Erythroblast (primary cell): Measurements from ENCODE around the gene FNBP1.
"Not testable (repeated sequence)": the region's sequence is repeated elsewhere in the genome, so short reads cannot be mapped to it uniquely, and the experiment has no call there.

Experiments
- DNase-seq, 2 experiments: peaks; one replicate each; lab custom pipeline; 2025; lab: John Stamatoyannopoulos, UW
- GATA1 ChIP-seq: IDR thresholded peaks from 2 replicates; pipeline ENCODE4 v1.6.1; 2011; ENCODE audit warnings: low read depth, mild to moderate bottlenecking, control low read depth, low read length, moderate library complexity
- POLR2A ChIP-seq: IDR thresholded peaks from 2 replicates; pipeline ENCODE4 v1.6.1; 2011; ENCODE audit warnings: mild to moderate bottlenecking, low read length

Gene FNBP1

DNA sequence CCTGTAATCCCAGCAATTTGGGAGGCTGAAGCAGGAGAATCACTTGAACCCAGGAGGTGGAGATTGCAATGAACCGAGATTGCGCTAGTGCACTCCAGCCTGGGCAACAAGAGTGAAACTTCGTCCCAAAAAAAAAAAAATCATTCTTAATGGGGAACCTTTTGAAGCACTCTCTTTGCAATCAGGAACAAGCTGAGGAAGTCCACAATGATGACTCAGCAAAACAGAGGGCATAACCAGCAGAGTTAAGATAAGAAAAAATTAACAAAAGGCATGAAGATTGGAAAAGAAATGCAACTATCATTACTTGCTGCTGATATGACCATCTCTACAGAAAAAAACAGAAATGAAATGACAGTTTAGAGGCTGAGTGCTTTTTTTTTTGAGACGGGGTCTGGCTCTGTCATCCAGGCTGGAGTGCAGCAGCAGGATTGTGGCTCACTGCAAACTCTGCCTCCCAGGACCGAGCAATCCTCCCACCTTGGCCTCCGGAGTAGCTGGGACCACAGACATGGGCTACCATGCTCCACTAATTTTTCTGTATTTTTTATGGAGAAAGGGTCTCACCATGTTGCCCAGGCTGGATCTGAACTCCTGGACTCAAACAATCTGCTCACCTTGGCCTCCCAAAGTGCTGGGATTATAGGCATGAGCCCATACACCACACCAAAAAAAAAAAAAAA is 88.0 kb downstream of the FNBP1 start:
- TF ChIP-seq POLR2A (no peak), GATA1 (no peak)
- peak; percentile 73 to 80 for DNase-seq

DNA sequence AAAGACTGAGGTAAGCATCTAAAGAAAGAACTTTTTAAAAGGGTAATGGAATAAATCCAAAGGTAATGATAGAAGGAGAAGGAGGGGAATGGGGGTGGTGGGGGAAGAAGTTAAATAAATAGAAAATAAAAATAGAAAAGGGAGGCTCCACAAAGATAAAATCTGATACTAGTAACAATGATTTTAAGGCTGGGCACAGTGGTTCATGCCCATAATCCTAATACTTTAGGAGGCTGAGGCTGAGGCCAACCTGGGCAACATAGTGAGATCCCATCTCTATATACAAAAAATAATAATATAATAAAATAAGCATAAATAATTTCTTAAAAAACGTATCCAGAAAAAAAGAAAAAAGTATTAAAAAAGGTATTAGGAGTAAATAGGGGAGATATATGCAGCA is 89.3 kb downstream of the FNBP1 start:
- no peak for DNase-seq
- no peak for TF ChIP-seq POLR2A
- no peak for TF ChIP-seq GATA1

DNA sequence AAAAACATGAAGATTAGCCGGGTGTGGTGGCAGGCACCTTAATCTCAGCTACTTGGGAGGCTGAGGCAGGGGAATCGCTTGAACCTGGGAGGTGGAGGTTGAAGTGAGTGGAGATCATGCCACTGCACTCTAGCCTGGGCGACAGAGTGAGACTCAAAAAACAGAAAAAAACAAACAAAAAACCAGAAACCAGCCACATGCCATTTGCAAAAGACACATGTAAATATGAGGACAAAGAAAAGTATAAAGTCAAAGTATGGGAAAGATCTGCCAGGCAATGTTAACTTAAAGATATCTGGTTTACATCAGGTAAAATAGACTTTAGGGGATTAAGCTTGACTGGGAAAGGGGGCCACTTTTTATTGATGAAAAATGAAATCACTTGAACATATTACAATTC is 90.7 kb downstream of the FNBP1 start:
- DNase-seq, result no peak
- TF ChIP-seq GATA1 (no peak), POLR2A (no peak)

DNA sequence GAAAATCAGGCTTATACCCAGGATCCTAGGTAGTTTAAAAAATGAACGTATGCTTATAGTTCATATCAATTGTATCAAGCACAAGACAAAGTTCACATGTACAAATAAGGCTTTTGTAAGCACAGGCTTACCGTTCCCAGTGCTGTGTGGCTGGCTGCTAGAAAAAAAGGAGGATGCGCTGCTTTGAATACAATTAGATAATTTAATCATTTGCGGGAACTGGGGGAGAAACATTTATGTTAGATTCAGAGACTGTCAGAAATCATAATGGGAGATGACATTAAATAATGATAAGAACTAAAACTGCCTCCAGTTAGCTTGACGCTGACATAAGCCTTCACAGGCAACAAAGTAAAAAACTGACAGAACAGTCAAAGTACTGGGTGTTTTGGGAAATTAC is 93.2 kb downstream of the FNBP1 start:
- TF ChIP-seq GATA1 (no peak), POLR2A (no peak)
- no peak for DNase-seq

DNA sequence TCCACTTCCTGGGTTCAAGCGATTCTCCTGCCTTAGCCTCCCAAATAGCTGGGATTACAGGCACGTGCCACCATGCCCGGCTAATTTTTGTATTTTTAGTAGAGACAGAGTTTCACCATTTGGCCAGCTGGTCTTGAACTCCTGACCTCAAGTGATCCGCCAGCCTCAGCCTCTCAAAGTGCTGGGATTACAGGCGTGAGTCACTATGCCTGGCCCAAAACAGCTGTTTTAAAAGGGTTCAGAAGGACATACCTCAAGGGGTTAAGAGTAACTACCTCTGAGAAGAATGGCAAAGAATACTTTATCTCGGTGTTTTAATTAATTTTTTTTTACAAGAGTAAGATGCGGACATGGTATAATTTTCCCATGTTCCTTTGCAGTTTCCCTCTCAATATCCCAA is 94.4 kb downstream of the FNBP1 start:
- DNase-seq, result not testable (repeated sequence)

DNA sequence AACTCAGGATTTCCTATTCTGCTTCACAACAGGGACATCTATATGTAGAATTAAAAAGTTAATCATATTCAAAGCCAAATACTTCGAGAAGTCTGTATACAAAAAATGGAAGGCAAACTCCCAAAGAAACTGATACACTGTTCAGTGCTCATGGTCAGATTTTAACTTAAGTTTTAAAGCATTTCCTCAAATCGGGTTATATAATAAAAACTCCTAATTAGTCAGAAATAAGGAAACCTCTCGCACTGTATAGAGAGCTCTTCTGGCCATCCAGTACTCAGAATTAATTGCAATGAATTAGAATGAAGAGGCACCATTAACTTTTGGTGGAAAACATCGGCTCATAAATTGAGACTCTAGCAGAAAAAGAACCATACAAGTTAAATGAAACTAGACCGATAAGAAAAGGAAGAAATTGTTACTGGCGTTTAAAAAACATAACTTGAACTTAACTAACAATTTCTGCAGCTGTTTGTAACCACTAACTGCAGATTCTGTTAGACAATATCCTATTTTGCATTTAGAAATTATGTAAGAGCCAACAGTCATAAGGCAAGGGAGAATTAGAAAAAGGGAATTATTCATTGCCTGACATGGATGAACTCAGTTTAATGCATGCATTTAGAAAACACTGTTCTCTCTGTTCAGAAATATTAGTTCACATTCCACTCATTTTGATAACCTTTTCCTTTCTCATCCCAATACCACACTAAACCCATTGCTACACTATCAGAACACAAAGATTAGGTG is 96.6 kb downstream of the FNBP1 start:
- no peak for DNase-seq
- no peak for TF ChIP-seq POLR2A
- TF ChIP-seq GATA1, result no peak

DNA sequence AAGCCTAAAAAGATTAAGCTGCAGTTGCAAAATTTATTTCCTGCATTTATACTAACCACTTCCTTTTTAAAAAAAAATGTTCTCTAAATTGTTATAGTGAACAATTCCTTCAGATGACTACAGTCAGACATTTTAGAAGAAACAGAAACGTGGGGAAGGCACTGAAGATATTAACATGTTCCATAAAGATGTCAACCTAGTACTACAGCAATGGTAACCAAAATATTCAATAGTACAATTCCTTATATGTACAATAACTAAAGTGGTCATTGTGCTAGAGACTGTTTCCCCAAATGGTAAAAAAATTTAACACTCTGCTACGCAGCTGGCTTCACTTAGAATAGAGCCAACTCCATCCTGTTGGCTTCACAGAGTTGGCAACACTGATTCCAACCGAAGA is 97.7 kb downstream of the FNBP1 start:
- TF ChIP-seq GATA1 (no peak), POLR2A (no peak)
- no peak for DNase-seq

DNA sequence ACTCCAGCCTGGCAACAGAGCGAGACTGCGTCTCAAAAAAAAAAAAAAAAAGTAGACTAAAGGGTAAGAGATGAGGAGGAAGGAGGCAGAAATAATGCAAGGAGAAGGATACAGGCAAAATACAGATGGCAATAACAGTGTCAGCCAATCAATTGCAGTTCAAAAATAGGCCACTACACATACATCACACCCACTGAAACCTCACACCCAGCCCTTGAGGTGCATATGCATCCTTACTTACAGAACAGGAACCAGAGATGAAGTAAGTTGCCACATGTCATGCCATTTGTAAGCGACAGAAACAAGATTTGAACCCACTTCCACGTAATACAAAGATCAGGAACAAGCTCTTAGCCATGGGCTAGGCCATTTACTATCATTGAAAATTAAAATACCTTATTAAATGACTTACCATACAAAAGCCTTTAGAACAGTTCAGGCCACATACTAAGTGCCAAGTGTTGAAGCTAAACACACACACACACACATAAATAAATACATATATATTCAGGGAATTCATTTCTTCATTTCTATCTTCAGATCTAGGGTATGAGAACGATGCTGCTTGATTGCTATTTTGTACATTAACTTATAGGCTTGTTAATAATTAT is 98.4 kb downstream of the FNBP1 start:
- no peak for TF ChIP-seq GATA1
- no peak for TF ChIP-seq POLR2A
- no peak for DNase-seq

DNA sequence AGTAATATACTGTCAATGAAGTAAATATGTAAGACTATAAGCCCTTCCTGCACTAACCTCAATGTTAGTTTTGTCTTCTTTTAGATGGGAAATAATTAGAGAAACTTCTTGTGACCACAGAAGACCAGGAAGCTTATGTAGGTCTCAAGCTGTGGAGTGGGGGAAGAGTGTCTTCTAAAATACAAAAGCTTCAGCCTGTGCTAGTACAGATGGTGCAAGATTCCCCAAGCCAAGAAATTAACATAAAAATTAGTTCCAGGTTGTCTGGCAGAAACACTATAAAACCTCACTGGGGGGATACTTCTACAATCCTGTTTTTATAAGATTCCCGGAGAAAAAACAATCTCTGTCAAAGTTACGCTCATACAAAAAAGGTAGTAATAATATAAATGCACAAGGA is 103.6 kb downstream of the FNBP1 start:
- no peak for DNase-seq
- TF ChIP-seq GATA1 (no peak), POLR2A (no peak)

DNA sequence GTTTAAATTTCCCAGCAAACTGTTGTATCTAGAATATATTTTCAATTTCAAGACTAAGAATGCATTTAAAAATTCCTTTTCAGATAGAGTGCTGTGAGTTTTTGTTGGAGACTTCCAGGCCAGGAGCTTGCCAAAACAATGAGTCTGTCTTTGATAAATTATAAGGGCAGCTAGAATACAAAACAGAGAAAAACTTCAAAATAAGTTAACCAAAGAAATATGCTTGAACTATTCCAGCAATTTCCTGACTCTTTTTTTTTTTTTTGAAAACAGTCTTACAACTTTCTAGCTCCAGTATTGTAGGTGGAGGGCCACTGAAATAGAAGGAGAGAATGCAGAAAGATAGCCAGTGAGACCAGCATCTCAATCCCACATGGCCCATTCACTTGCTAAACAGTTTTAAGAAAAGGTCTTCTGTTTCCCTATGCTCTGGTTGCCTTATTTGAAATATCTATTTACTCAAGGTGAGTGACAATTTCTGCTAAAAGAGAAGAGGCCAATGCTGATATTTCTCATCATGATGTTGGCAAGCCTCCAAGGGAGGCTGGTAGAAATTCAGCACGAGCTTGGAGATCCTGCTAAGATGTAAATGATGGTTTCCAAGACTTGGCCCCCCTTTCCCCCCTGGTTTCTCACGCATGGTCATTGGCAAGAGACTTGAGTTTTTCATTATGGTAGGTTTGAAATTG is 104.6 kb downstream of the FNBP1 start:
- no peak for TF ChIP-seq GATA1
- TF ChIP-seq POLR2A, result no peak
- DNase-seq, result peak in 1 of 2 experiments; percentile 17

DNA sequence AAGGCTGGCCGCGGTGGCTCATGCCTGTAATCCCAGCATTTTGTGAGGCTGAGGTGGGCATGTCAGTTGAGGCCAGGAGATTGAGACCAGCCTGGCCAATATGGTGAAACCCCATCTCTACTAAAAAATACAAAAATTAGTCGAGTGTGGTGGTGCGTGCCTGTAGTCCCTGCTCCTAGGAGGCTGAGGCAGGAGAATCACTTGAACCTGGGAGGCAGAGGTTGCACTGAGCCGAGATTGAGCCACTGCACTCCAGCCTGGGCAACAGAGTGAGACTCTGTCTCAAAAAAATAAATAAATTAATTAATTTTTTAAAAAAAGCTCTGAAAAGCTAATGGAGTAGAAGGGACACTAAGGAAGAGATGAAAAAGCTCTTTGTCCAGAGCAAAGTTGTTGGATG is 105.1 kb downstream of the FNBP1 start:
- DNase-seq, result not testable (repeated sequence)

DNA sequence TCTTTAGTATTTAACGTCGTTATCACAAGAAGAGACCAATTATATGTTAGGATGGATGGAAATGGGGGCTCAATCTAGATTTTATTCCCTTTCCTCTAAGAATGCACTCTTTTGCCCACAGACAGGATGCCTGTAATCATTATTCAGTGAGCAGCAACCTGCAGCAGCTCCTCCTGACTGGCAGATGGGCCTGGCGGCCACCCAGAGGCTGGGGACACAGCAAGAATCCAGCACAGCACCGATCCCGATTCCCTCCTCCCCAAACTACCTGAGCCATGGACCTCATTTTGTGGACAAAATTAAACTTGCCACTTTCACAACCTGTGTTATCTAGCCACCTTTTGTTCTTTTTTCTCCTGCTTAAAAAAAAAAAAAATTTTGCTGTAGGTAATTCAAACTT is 106.8 kb downstream of the FNBP1 start:
- TF ChIP-seq POLR2A (no peak), GATA1 (no peak)

DNA sequence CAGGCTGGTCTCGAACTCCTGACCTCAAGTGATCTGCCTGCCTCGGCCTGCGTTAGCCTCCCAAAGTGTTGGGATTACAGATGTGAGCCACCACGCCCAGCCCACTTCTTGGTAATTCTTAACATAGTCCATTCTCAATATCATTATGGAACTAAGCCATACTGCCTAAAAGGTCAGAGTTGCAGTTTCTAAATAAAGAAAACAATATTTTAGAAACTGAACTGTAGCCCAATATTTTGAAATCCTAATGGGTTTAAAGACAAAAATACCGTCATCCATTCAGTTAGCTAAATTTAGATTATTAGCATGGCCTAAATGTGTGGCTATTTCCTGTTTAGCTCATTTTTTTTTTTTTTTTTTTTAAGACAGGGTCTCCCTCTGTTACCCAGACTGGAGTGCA is 108.2 kb downstream of the FNBP1 start:
- no peak for DNase-seq

More for the DNA sequence above, 106.8 kb downstream of the FNBP1 start:
- DNase-seq, result no peak

DNA sequence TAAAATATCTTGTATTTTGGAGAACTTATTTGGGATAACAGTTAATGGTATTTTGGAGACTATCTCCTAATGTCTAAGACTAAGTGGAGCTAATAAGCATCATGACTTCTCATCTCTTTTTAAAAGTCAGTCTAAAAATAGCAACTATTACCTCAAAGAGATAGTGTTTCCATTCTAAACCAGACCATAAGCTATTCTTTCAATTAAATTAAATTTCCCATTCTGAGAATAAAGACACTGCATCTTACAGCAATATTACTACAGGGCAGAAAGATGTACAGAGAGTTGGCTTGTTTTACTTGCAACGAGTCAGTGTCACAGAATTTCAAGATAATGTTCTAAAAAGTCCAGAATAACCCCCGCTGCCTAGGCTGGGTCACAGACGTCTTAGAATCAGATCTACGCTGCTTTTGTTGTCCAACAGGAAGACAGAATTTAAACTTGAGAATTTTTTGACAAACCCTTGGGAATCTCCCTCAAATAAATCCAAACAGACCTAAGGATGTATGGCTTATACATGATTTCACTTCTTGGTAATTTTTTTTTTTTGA is 108.9 kb downstream of the FNBP1 start:
- TF ChIP-seq POLR2A, result no peak
- TF ChIP-seq GATA1, result no peak
- no peak for DNase-seq

More for the DNA sequence above, 108.2 kb downstream of the FNBP1 start:
- TF ChIP-seq GATA1 (no peak), POLR2A (no peak)
